Panc1 (cell line): Measurements from ENCODE around the gene CSRP3.

ENCODE experiments used
- POLR2AphosphoS5 ChIP-seq: IDR thresholded peaks from 2 replicates; pipeline ENCODE4 v1.6.1; 2012; ENCODE audit warnings: mild to moderate bottlenecking, low read depth, low read length, moderate library complexity
- SIN3A ChIP-seq: IDR thresholded peaks from 2 replicates; pipeline ENCODE4 v1.6.1; 2012; ENCODE audit warnings: low read depth, mild to moderate bottlenecking, low read length, moderate library complexity, borderline replicate concordance; ENCODE audit not compliant: insufficient read depth
- TCF7L2 ChIP-seq: IDR thresholded peaks from 2 replicates; pipeline ENCODE4 v1.6.1; 2011; ENCODE audit warnings: mild to moderate bottlenecking, low read depth, low read length, inconsistent platforms
- TF ChIP-seq, protein P1 (sequence below): fragments of 450-650 bp; IDR thresholded peaks from 2 replicates; pipeline ENCODE4 v1.5.1; 2017; ENCODE audit warnings: mild to moderate bottlenecking
- TF ChIP-seq, protein P2 (sequence below), 2 experiments: IDR thresholded peaks; 2 replicates each; pipeline ENCODE4 v1.6.1; 2011 to 2012; ENCODE audit warnings: low read depth in 2 of 2, control low read depth in 1 of 2, low read length in 1 of 2, mild to moderate bottlenecking in 1 of 2, moderate library complexity in 1 of 2; ENCODE audit not compliant: insufficient read depth in 1 of 2

DNA sequence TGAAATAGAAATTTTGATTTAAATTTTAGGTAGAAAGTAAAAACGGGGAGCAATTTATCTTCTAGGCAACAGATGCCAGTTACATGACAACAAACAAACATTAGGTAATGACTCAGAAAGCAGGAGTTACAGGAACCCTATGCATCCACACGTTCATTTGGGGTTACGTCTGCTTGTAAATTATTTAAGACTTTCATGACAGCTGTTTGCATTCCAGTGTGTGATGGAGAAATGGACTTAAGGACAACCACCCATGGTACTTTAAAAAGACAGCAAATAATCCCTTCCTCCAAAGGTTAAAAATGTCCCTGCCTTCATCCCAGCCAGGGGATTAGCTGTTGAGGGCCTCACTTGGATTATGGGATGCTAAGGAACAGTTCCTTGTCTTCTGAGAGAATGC is 27.2 kb upstream of the CSRP3 start:
- TF ChIP-seq, protein P1, sequence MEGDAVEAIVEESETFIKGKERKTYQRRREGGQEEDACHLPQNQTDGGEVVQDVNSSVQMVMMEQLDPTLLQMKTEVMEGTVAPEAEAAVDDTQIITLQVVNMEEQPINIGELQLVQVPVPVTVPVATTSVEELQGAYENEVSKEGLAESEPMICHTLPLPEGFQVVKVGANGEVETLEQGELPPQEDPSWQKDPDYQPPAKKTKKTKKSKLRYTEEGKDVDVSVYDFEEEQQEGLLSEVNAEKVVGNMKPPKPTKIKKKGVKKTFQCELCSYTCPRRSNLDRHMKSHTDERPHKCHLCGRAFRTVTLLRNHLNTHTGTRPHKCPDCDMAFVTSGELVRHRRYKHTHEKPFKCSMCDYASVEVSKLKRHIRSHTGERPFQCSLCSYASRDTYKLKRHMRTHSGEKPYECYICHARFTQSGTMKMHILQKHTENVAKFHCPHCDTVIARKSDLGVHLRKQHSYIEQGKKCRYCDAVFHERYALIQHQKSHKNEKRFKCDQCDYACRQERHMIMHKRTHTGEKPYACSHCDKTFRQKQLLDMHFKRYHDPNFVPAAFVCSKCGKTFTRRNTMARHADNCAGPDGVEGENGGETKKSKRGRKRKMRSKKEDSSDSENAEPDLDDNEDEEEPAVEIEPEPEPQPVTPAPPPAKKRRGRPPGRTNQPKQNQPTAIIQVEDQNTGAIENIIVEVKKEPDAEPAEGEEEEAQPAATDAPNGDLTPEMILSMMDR: no peak
- TF ChIP-seq, protein P2, sequence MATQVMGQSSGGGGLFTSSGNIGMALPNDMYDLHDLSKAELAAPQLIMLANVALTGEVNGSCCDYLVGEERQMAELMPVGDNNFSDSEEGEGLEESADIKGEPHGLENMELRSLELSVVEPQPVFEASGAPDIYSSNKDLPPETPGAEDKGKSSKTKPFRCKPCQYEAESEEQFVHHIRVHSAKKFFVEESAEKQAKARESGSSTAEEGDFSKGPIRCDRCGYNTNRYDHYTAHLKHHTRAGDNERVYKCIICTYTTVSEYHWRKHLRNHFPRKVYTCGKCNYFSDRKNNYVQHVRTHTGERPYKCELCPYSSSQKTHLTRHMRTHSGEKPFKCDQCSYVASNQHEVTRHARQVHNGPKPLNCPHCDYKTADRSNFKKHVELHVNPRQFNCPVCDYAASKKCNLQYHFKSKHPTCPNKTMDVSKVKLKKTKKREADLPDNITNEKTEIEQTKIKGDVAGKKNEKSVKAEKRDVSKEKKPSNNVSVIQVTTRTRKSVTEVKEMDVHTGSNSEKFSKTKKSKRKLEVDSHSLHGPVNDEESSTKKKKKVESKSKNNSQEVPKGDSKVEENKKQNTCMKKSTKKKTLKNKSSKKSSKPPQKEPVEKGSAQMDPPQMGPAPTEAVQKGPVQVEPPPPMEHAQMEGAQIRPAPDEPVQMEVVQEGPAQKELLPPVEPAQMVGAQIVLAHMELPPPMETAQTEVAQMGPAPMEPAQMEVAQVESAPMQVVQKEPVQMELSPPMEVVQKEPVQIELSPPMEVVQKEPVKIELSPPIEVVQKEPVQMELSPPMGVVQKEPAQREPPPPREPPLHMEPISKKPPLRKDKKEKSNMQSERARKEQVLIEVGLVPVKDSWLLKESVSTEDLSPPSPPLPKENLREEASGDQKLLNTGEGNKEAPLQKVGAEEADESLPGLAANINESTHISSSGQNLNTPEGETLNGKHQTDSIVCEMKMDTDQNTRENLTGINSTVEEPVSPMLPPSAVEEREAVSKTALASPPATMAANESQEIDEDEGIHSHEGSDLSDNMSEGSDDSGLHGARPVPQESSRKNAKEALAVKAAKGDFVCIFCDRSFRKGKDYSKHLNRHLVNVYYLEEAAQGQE (IDR thresholded peaks at IDR 0.05; ENCODE audit: insufficient read depth in 1 of 2, low read depth in 2 of 2, low read length in 1 of 2): no peak
- TF ChIP-seq POLR2AphosphoS5: no peak
- TF ChIP-seq SIN3A: no peak
- TF ChIP-seq TCF7L2: no peak
